K562 (cell line): ENCODE measurements around the gene CPLX3. TPM values are rescaled to one million over a fixed set of nuclear protein-coding genes. Genes with fewer than 3 reads are reported as not detected.
A peak's percentile ranks its signal among the peaks of the same experiment; 100 is the strongest.

Experiments used
- CBFB ChIP-seq: sonication (generic); formaldehyde crosslinking; IDR thresholded peaks from 2 replicates; pipeline ENCODE4 v1.4.0; 2020; ENCODE audit warnings: mild to moderate bottlenecking, missing genetic modification reagents
- CXXC5 ChIP-seq: fragments of 250-450 bp; sonication (Bioruptor Pico); IDR thresholded peaks from 2 replicates; pipeline ENCODE4 v1.8.0; 2022; ENCODE audit warnings: inconsistent platforms, mild to moderate bottlenecking, moderate library complexity
- ESRRB ChIP-seq: fragments of 250-450 bp; sonication (Bioruptor Pico); IDR thresholded peaks from 2 replicates; pipeline ENCODE4 v1.5.0; 2020; ENCODE audit warnings: mild to moderate bottlenecking, moderate library complexity, borderline replicate concordance
- HIVEP1 ChIP-seq: fragments of 250-450 bp; sonication (Bioruptor Pico); IDR thresholded peaks from 2 replicates; pipeline ENCODE4 v1.4.0; 2020; ENCODE audit warnings: mild to moderate bottlenecking
- MAFG ChIP-seq: fragments of 450-650 bp; conservative IDR thresholded peaks from 2 replicates; pipeline ENCODE4 v1.6.1; 2016; ENCODE audit warnings: missing genetic modification characterization, missing compliant biosample characterization
- PTRF ChIP-seq: fragments of 450-650 bp; IDR thresholded peaks from 2 replicates; pipeline ENCODE4 v1.6.1; 2016; ENCODE audit warnings: mild to moderate bottlenecking, missing genetic modification characterization, missing compliant biosample characterization
- RNF219 ChIP-seq: fragments of 250-450 bp; sonication (Bioruptor Pico); IDR thresholded peaks from 2 replicates; pipeline ENCODE4 v1.5.0; 2022; ENCODE audit warnings: mild to moderate bottlenecking
- SRSF9 ChIP-seq: fragments of 200-400 bp; formaldehyde crosslinking; IDR thresholded peaks from 2 replicates; pipeline ENCODE4 v1.6.1; 2017; ENCODE audit warnings: low read depth, low read length, borderline replicate concordance
- ZBED1 ChIP-seq: IDR thresholded peaks from 2 replicates; pipeline ENCODE4 v1.6.1; 2014
- ZBTB11 ChIP-seq, 3 experiments: fragments of 200-800 bp in 1 of 3; fragments of 250-450 bp in 1 of 3; fragments of 450-650 bp in 1 of 3; sonication (Bioruptor Pico) in 1 of 3; sonication (Bioruptor generic) in 1 of 3; formaldehyde crosslinking in 1 of 3; IDR thresholded peaks; 2 replicates each; pipeline versions ENCODE4 v1.6.1 to v1.8.0; 2016 to 2022; ENCODE audit warnings: mild to moderate bottlenecking in 2 of 3, missing genetic modification characterization in 2 of 3, missing compliant biosample characterization in 1 of 3, moderate library complexity in 1 of 3
- polyA plus RNA-seq, 8 experiments: library from polyadenylated mRNA; depleted of rRNA in 4 of 8; stranded (reverse) in 5 of 8; unstranded in 3 of 8; fragments of >200 nt; fragmentation: Nextera tagmentation in 2 of 8; fragmentation: Illumina TruSeq in 1 of 8; extraction: Ambion mirVana in 2 of 8; extraction: Trizol in 1 of 8; gene quantifications; 2 replicates each; pipeline versions ENCODE4 v1.2.1 to v1.2.3, GENCODE V29; 2011 to 2014; ENCODE audit warnings: inconsistent platforms in 1 of 8, missing spikeins in 1 of 8
- total RNA-seq, 7 experiments: library from RNA; depleted of rRNA in 6 of 7; stranded (reverse); fragments of >200 nt in 6 of 7; fragmentation: Illumina TruSeq in 2 of 7; extraction: Trizol in 2 of 7; gene quantifications; 2 replicates each; pipeline versions ENCODE4 v1.2.1 to v1.2.3, GENCODE V29; 2011 to 2021; ENCODE audit warnings: low replicate concordance in 1 of 7

Gene CPLX3
- total and polyA plus RNA-seq, 9 of the 15 experiments (the other 6 are each of a cell fraction or from before 2014, with no cell fraction given), result not detected

GRCh38 chr15:74842581-74843444, 16.4 kb downstream of the CPLX3 start, which contains the start of gene ULK3 (continued):
- TF ChIP-seq ZBTB11 (CRISPR knock-in tag; IDR thresholded peaks at IDR 0.05) (peak in 2 of 3 experiments; percentile 10 to 36; a peak in 2 of 6 replicates), MAFG (tag) (no peak), CBFB (CRISPR knock-in tag) (no peak), HIVEP1 (CRISPR knock-in tag) (no peak), ESRRB (no peak), RNF219 (CRISPR knock-in tag) (no peak), SRSF9 (no peak), ZBED1 (no peak), PTRF (tag) (no peak), CXXC5 (CRISPR knock-in tag) (peak; percentile 91)
